Measurements from ENCODE around the gene TMED6. TPM values are rescaled to one million over a fixed set of nuclear protein-coding genes. Genes with fewer than 3 reads are reported as not detected.

The TMED6 gene
- total RNA-seq, 4 donors from 2014 or later = 1.3 TPM; not detected in 3

DNA sequence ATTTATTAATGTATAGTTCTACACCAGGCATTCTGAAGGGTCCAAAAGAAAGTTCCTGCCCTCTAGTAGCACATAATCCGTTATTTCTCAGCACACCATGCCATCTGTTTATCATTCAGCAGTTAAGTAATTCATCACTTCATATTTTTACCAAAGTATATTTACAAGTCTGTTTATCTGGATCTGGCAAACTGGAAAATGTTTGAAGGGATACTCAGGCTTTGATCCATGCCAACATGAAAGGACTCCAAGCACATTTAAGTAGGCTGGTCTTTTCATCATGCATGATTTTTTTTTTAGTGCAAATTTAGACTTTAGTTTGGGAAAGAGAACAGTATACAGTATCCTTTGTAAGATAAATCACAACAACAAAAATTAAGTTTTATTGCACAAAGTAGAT is 44.5 kb downstream of the TMED6 start:
- no peak overlapping the region for H3K4me3 ChIP-seq
- H3K27me3 ChIP-seq = no peaks in the 10 kb centered on the region
- H3K4me1 ChIP-seq = peaks cover 6 to 7% of the 10 kb centered on the region in 2 donors
- in situ Hi-C loops (cut with MboI; ENCODE audit: low sequenced_read_pairs in 4 of 4) (no loop called here), intact Hi-C loops (cut with DNase I; ENCODE audit: low total_unique reads) (no loop called here)
- TF ChIP-seq CTCF (IDR thresholded peaks at IDR 0.05 in 4 of 5, conservative IDR thresholded peaks at IDR 0.05 in 1 of 5) (no peak), POLR2A (IDR thresholded peaks at IDR 0.05) (no peak)
- H3K9me3 ChIP-seq = no peaks in the 10 kb centered on the region
- H3K36me3 ChIP-seq = no peaks in the 10 kb centered on the region
- H3K27ac ChIP-seq = no peak overlapping the region
- DNase-seq (no peak), ATAC-seq (no peak)

GRCh38 chr16:69306031-69306430 is 45.6 kb downstream of the TMED6 start:
- Histone ChIP-seq H3K4me1 (peaks cover 3 to 4% of the 10 kb centered on the region in 2 donors), H3K27me3 (no peaks in the 10 kb centered on the region), H3K4me3 (no peak overlapping the region), H3K36me3 (peaks cover 0 to 6% of the 10 kb centered on the region in 2 donors), H3K27ac (no peak overlapping the region), H3K9me3 (no peaks in the 10 kb centered on the region)
- ATAC-seq (no peak), DNase-seq (no peak)
- TF ChIP-seq POLR2A (IDR thresholded peaks at IDR 0.05) (no peak), CTCF (IDR thresholded peaks at IDR 0.05 in 4 of 5, conservative IDR thresholded peaks at IDR 0.05 in 1 of 5) (no peak)
- in situ Hi-C loops (cut with MboI; ENCODE audit: low sequenced_read_pairs in 4 of 4) (no loop called here), intact Hi-C loops (cut with DNase I; ENCODE audit: low total_unique reads) (no loop called here)

DNA sequence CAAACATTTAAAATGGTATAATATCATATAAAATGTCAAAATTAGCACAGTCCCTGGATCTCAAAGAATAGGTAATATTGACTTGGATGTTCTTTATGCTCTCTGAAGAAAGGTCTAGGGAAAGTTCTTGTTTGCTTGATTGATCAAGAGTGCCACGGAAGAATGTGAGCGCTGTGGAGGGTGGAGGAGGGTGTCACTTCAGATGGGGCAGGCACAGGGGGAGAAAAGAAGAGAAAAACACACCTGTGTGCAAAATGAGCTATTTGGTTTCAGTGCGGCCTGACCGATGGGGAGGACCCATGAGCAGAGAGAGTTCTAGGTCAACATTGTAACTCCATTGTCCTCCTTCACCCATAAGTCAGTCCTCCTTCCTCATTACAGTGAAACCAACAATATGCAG is 49.3 kb downstream of the TMED6 start:
- peaks cover 0 to 16% of the 10 kb centered on the region in 2 donors for H3K36me3 ChIP-seq
- intact Hi-C loops (cut with DNase I; ENCODE audit: low total_unique reads) (no loop called here), in situ Hi-C loops (cut with MboI; ENCODE audit: low sequenced_read_pairs in 4 of 4) (no loop called here)
- no peak overlapping the region for H3K27ac ChIP-seq
- no peak overlapping the region for H3K4me3 ChIP-seq
- no peak for TF ChIP-seq CTCF (IDR thresholded peaks at IDR 0.05 in 4 of 5, conservative IDR thresholded peaks at IDR 0.05 in 1 of 5)
- TF ChIP-seq POLR2A (IDR thresholded peaks at IDR 0.05) = no peak
- DNase-seq = no peak
- H3K4me1 ChIP-seq = no peaks in the 10 kb centered on the region
- no peaks in the 10 kb centered on the region for H3K9me3 ChIP-seq
- H3K27me3 ChIP-seq = no peaks in the 10 kb centered on the region
- no peak for ATAC-seq

DNA sequence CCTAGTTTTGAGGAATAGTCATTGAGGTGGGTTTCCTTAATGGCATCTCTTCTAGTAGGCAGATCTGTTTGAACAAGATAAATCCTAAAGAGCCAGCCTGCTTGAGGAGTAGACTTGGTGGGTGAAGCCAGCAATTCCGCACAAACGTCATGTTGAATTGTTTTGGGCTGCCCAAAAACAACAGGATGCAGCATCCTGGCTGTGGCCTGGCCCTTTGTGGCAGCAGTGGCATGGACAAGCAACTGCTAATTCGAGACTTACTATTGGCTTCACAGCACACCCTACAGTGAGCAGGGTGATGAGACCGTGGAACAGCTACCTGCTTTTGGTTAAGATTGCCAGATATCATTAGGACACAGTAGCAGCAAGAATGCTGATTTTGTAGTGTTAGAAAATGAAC is 49.7 kb downstream of the TMED6 start:
- no peaks in the 10 kb centered on the region for H3K4me1 ChIP-seq
- no peak overlapping the region for H3K27ac ChIP-seq
- peaks cover 0 to 16% of the 10 kb centered on the region in 2 donors for H3K36me3 ChIP-seq
- no peak for TF ChIP-seq CTCF (IDR thresholded peaks at IDR 0.05 in 4 of 5, conservative IDR thresholded peaks at IDR 0.05 in 1 of 5)
- TF ChIP-seq POLR2A (IDR thresholded peaks at IDR 0.05) = no peak
- no peaks in the 10 kb centered on the region for H3K9me3 ChIP-seq
- intact Hi-C loops (cut with DNase I; ENCODE audit: low total_unique reads) = no loop called here
- in situ Hi-C loops (cut with MboI; ENCODE audit: low sequenced_read_pairs in 4 of 4) = no loop called here
- ATAC-seq = no peak
- no peak overlapping the region for H3K4me3 ChIP-seq
- no peaks in the 10 kb centered on the region for H3K27me3 ChIP-seq
- no peak for DNase-seq

GRCh38 chr16:69301187-69301586 is 50.4 kb downstream of the TMED6 start:
- in situ Hi-C loops (cut with MboI; ENCODE audit: low sequenced_read_pairs in 4 of 4) = no loop called here
- Histone ChIP-seq H3K36me3 (peaks cover 0 to 16% of the 10 kb centered on the region in 2 donors), H3K27me3 (no peaks in the 10 kb centered on the region), H3K9me3 (no peaks in the 10 kb centered on the region), H3K4me3 (no peak overlapping the region), H3K27ac (no peak overlapping the region), H3K4me1 (no peaks in the 10 kb centered on the region)
- DNase-seq (no peak), ATAC-seq (no peak)
- intact Hi-C loops (cut with DNase I; ENCODE audit: low total_unique reads) = no loop called here
- TF ChIP-seq POLR2A (IDR thresholded peaks at IDR 0.05) (no peak), CTCF (IDR thresholded peaks at IDR 0.05 in 4 of 5, conservative IDR thresholded peaks at IDR 0.05 in 1 of 5) (no peak)

Data from gastrocnemius medialis (tissue), 4 donors.